HG02943 (cell line): ENCODE data around the gene SNX21.
"Not testable (repeated sequence)": the region's sequence is repeated elsewhere in the genome, so short reads cannot be mapped to it uniquely, and the experiment has no call there.

Source experiments
- ATAC-seq: cut with Tn5 transposase; IDR thresholded peaks from one replicate; pipeline ENCODE4 v1.9.1; 2021; ENCODE audit warnings: mild to moderate bottlenecking, low read depth, moderate library complexity; ENCODE audit not compliant: unreplicated experiment

SNX21 gene

GRCh38 chr20:45848421-45848820, 14.8 kb downstream of the SNX21 start:
- ATAC-seq, result no peak

GRCh38 chr20:45848969-45849582, 15.5 kb downstream of the SNX21 start:
- ATAC-seq, result no peak

- no peak for ATAC-seq
Measured at GRCh38 chr20:45850238-45850637, 16.6 kb downstream of the SNX21 start.

DNA sequence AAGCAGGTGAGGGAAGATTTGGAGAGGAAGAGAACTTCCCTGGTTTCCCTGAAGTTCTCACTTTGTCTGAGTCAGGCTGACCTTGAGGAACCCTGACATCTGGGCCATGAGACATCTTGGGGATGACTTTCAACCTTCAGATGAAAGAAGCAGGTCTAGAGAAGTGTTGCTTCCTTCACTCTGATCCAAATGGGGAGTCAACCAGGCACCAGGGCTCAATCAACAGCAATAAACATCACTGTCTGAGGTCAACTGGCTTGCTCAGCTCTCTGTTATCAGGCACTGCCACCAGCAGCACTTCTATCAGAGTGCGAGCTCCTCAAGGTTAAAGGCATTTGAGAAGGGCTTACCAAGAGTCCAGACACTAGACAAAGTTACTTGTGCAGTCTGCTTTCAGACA, 17.3 kb downstream of the SNX21 start:
- no peak for ATAC-seq

DNA sequence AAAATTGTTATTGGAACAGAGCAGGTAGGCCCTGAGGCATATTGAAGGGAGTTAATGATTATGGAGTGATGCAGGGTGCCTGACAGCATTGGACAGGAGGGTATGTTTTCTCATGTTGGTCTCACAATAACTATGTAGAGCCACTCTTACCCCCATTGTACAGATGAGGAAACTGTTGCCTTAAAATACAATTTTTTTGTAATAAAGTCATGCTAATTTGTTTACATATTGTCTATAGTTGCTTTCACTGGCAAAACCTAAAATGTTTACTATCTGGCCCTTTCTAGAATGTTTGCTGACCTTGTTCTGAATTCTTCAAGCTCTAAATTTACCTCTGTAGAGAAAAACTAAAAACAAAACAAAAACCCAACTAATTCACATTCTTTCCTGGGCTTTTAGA, 17.9 kb downstream of the SNX21 start:
- no peak for ATAC-seq

GRCh38 chr20:45852326-45852725, 18.7 kb downstream of the SNX21 start:
- ATAC-seq, result no peak

DNA sequence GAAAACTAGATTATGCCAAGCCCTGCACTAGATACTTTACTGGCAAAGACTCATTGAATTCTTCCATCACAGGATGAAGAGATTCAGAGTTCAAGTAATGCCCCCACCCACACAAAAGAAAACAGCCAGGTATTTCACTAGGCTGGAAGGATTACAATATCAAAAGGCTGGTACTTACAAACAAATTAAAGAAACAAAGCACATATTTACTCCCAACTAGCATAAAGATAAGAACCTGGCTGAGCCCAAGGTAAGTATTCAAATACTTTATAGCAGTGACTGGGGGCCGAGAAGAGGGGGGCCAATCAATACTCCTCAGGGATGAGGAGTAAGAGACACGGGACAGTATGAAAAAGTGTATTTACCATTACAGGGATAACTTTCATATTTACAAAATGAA, 19.9 kb downstream of the SNX21 start:
- ATAC-seq, result no peak

DNA sequence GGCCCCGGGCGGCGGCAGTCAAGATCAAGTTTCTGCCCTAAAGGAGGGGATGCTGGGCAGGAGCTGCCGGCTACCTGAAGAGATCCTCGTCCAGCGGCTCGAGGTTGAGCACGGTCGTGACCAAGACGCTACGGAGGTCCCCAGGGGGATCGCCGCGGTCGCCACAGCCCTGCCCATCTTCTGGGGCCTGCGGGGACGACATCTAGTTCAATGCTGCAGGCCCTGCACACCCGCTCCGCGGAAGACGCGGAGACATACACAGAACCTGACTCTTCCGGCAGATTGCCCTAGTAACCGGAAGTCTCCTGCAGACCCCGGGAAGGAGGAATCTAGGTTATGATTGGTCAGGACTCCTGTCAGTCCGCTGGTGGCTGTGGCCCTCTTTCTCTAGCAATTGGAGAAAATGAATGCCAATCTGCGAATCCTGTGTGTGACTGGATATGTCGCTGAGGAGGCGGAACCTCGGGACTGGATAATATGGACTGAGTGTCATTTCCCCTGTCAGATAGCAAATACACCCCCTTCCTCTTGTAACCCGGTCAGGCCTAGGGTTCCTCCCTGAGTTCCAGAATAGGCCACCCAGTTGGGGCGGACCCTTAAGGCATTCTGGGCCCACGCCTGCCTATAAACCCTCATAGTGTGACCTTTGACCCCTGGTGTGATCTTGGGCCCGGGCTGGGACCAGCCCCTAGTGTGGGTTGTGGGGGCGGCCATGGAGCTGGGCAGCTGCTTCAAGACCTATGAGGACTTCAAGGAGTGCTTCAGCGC, 23.7 kb downstream of the SNX21 start, which contains the start of the genes ACOT8 and ZSWIM3:
Gene ACOT8 (minus strand): TSS at position 279 of the 768 bp plus-strand sequence. CDS start 77 bp downstream, at position 202.
Gene ZSWIM3 (plus strand): TSS at position 501 of the 768 bp plus-strand sequence. CDS start 212 bp downstream, at position 713.
- peak; percentile 97 for ATAC-seq

DNA sequence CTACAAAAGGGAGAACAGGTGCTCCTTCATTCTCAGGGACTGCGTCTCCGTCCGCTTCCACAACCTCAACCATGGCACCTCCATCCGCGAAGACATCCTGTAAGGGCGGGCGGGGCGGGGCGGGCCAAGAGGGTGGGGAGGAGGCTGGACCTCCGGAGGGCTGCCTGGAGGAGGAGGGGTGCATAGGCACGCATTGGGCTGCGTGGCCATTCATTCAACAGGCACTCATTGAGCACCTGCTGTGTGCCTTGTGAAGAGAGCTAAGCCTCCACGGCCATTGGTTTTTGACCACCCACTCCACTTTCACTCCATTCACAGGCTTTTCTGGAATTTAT, 24.2 kb downstream of the SNX21 start:
- ATAC-seq, result no peak

DNA sequence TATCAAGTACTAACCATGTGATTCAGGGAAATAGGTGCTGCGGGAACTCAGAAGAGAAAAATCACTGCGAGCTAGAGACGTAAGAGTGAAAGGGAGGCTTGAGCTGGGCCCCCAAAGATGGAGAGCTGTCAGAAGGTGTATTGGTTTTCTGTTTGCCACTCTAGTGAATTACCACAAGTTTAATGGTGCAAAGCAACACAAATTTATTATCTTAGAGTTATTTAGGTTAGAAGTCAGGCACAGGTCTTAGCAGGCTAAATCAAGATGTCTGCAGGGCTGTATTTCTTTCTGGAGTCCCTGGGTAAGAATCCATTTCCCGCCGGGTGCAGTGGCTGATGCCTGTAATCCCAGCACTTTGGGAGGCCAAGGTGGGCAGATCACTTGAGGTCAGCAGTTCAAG, 26.3 kb downstream of the SNX21 start:
- ATAC-seq, result no peak

DNA sequence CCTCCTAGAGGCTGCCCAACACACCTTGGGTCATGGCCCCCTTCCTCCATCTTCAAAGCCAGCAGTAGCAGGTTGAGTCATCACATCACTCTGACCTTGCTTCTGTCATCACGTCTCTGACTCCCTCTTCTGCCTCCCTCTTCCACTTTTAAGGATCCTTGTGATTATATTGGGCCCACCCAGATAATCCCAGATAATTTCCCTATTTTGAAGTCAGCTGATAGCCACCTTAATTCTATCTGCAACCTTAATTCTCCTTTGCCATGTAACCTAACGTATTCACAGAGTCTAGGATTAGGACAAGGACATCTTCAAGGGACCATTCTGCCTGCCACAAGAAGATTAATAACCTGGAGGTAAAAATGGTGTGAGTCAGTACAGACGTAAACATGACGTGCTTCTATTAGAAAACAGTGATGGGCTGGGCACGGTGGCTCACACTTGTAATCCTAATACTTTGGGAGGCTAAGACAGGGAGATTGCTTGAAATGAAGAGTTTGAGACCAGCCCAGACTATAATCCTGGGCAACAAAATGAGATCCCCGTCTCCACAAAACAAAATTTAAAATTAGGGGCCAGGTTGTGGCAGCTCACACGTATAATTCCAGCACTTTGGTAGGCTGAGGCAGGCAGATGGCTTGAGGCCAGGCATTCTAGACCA, 27.1 kb downstream of the SNX21 start:
- ATAC-seq, result no peak

DNA sequence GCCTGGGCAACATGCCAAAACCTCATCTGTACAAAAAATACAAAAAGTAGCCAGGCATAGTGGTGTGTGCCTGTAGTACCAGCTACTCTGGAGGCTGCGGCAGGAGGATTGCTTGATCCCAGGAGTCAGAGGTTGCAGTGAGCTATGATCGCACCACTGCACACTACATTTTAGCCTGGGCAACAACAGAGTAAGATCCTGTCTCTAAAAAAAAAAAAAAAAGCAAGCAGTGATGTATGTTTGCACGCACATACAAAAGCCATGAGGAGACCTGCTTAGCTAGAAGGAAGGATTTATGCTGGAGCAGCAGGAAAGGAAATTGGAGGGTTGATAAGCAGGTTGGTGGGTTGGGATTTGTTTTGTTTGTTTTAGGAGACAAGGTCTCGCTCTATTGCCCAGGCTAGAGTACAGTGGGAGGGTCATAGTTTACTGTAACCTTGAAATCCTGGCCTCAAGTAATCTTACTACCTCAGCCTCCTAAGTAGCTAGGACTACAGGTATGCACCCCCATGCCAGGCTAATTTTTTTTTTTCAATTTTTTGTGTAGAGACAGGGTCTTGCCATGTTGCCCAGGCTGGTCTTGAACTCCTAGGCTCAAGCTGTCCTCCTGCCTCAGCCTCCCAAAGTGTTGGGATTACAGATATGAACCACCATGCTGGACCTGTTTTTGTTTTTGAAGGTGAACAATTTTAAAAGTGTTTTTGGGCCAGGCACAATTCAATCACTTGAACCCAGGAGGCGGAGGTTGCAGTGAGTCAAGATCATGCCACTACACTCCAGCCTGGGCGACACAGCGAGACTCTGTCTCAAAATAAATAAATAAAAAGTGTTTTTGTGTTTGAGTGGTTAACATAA, 27.8 kb downstream of the SNX21 start:
- no peak for ATAC-seq

GRCh38 chr20:45863543-45864470, 30.2 kb downstream of the SNX21 start:
- no peak for ATAC-seq

DNA sequence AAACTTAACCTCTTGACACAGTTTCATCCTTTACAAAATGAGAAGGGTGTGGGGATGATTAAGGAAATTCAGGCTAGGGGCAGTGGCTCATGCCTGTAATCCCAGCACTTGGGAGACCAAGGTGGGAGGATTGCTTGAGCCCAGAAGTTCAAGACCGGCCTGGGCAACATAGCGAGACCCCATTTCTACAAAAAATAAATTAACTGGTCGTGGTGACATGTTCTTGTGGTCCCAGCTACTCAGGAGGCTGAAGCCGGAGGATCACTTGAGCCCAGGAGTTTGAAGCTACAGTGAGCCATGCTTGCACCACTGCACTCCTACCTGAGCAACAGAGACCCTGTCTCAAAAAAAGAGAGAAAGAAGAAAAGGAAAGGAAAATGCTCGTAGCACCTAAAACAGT, 32.9 kb downstream of the SNX21 start:
- ATAC-seq, result no peak

DNA sequence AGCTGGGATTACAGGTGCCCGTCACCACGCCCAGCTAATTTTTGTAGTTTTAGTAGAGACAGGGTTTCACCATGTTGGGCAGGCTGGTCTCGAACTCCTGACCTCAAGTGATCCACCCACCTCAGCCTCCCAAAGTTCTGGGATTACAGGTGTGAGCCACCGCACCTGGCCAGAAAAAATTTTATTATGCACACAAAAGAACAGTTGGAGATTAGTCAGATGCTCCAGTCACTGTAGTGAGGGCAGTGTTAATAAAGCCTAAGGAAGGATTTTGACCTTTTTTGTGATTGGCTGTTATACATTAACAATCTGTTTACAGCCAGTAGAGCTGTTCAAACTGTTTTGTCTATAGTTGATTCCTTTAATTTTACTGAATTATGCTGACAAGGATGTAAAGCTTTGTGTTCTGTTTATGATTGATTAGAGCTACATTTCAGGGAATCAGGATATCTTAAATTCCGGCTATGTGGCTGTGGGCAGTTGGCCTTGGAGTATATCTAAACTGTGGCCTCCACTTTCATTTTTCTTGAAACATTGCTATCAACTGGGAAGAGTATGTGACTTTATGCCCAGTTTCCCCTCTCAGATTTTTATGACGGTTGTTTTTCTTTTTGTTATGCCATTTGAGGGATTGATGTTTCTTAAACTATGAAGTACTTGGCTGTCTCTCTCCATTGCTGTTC, 33.7 kb downstream of the SNX21 start:
- no peak for ATAC-seq

DNA sequence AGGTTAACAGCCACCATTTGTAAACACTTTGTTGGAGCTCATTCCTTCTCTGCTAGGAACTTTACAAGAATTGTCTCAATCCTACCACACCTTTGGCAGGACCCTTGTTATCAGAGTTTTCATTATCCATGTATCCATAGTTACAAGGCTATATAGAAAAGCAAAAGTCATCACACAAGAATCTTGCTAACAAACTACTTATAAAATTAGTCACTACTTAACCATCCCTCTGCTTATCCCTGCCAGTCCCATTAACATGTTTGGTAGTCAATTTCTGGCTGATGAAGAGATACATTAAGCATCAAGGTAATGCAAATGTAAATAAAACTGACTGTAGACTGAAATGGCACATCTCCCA, 34.2 kb downstream of the SNX21 start:
- ATAC-seq, result no peak

- ATAC-seq, result no peak
Measured at GRCh38 chr20:45872626-45873025, 39.0 kb downstream of the SNX21 start.

- ATAC-seq, result no peak
Measured at GRCh38 chr20:45873409-45874103, 40.0 kb downstream of the SNX21 start.

GRCh38 chr20:45874104-45874481, 40.5 kb downstream of the SNX21 start:
- not testable (repeated sequence) for ATAC-seq
